ENCODE measurements around the gene KTN1.

Gene KTN1

DNA sequence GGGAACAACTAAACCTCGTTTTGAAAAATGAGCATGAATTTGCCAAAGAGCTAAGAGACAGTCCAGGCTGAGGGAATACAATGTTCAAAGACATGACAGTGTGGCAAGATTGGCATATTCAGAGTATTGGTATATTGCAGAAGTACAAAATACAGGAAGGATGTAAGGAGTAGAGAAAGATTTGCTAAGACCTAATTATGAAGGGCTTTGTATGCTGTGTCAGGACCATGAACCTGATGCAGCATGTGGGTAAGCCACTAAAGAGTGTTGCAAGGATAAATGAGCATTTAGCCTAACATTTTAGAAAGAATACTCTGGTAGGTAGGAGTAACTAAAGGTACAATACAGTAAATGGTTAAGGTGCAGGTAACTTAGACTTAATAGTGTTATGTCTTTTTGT lies 65.1 kb downstream of the KTN1 start:
- peaks cover 19% of the 10 kb centered on the region for H3K4me1 ChIP-seq (ENCODE audit: control insufficient read depth, insufficient read depth, low read length)
- no peaks in the 10 kb centered on the region for H3K9me3 ChIP-seq (ENCODE audit: control insufficient read depth, insufficient read depth, low read depth, low read length)
- no peak overlapping the region for H3K9ac ChIP-seq (ENCODE audit: low read length)
- peaks cover 79% of the 10 kb centered on the region for H3K36me3 ChIP-seq (ENCODE audit: control insufficient read depth, insufficient read depth, low read length)
- no peaks in the 10 kb centered on the region for H3K27me3 ChIP-seq (ENCODE audit: control insufficient read depth, insufficient read depth, low read length)
- H3K27ac ChIP-seq (ENCODE audit: low read depth, low read length), result no peak overlapping the region
- no peak overlapping the region for H3K4me3 ChIP-seq (ENCODE audit: low read depth, low read length)

DNA sequence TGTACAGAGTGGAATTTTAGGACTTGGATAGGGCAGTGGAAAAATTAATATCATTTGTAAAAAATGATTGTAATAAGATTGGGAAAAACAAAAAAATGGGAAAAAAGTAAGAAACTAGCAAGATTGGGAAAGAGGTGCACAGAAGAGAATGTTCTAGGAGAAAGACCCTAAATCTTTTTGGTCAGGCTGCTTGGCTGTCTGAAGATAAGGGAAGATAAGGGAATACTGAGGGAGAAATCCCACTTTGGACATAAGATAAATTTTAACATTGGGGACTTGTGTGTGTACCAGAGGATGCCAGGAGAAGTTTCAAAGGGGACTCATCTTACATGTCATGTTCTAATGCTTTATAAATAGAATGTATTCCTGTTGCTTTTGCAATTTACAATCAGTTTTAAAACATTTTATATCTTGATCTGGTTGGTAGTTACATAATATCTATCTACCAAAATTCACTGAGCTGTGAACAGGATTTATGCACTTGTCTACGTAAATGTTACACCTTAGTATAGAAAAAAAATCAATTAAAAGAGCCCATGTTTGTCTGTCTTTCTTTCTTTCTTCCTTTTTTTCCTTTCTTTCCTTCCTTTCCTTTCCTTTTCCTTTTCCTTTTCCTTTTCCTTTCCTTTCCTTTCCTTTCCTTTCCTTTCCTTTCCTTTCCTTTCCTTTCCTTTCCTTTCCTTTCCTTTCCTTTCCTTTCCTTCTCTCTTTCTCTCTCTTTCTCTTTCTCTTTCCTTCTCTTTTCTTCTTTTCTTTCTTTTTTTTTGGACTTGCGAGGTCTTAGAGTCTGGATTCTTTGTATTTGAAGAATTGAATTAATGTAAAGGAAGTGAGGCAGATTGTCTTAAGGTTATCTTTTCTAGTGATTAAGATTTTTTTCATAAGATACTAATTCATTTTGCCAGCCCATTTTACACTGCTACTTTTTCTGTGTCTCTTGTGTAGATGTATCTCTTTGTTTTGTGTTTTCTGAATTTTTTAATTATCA lies 66.1 kb downstream of the KTN1 start:
- Histone ChIP-seq H3K27me3 (ENCODE audit: control insufficient read depth, insufficient read depth, low read length) (no peaks in the 10 kb centered on the region), H3K4me3 (ENCODE audit: low read depth, low read length) (no peak overlapping the region), H3K9ac (ENCODE audit: low read length) (no peak overlapping the region), H3K36me3 (ENCODE audit: control insufficient read depth, insufficient read depth, low read length) (peaks cover 78% of the 10 kb centered on the region), H3K9me3 (ENCODE audit: control insufficient read depth, insufficient read depth, low read depth, low read length) (no peaks in the 10 kb centered on the region), H3K27ac (ENCODE audit: low read depth, low read length) (no peak overlapping the region), H3K4me1 (ENCODE audit: control insufficient read depth, insufficient read depth, low read length) (peaks cover 16% of the 10 kb centered on the region)

DNA sequence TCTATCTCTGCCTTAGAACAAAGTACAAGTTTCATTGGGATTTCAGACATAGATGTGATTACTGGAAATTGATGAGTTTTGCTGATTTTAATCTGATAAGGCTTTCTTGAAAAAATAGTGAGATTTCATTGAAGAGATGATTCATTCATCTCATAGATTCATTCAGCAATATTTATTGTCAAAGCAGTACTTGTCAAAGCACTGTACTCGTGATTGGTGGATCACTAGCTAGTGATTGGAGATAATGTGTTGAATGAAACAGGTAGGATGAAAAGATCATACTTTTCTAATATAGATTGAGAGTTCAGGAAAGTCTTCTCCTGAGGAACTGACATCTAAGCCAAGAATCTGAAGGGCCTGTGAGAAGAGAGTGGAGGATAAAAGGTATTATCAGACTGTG lies 71.0 kb downstream of the KTN1 start:
- no peak overlapping the region for H3K9ac ChIP-seq (ENCODE audit: low read length)
- no peaks in the 10 kb centered on the region for H3K9me3 ChIP-seq (ENCODE audit: control insufficient read depth, insufficient read depth, low read depth, low read length)
- H3K36me3 ChIP-seq (ENCODE audit: control insufficient read depth, insufficient read depth, low read length), result peaks cover 82% of the 10 kb centered on the region
- H3K4me1 ChIP-seq (ENCODE audit: control insufficient read depth, insufficient read depth, low read length), result no peaks in the 10 kb centered on the region
- H3K27me3 ChIP-seq (ENCODE audit: control insufficient read depth, insufficient read depth, low read length), result no peaks in the 10 kb centered on the region
- no peak overlapping the region for H3K4me3 ChIP-seq (ENCODE audit: low read depth, low read length)
- no peak overlapping the region for H3K27ac ChIP-seq (ENCODE audit: low read depth, low read length)

DNA sequence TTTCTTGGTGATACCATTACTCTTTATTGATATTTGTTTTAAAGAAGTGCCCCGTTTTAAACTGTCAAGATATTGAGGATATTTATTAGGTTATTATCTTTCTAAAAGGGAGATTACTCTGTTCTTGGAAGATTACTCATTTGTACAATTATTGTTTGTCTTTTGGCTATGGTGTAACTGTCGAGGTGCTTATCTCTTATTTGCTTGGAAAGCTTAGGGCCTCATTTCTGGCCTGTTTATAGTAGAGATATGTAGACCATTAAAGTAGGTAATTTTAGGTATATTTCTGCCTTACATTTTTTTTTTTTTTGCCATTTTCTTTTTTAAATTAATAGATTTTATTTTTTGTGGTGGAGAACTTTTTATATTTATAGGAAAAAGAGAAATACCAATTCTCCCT lies 74.2 kb downstream of the KTN1 start:
- no peaks in the 10 kb centered on the region for H3K4me1 ChIP-seq (ENCODE audit: control insufficient read depth, insufficient read depth, low read length)
- no peaks in the 10 kb centered on the region for H3K9me3 ChIP-seq (ENCODE audit: control insufficient read depth, insufficient read depth, low read depth, low read length)
- no peak overlapping the region for H3K27ac ChIP-seq (ENCODE audit: low read depth, low read length)
- peaks cover 94% of the 10 kb centered on the region for H3K36me3 ChIP-seq (ENCODE audit: control insufficient read depth, insufficient read depth, low read length)
- H3K27me3 ChIP-seq (ENCODE audit: control insufficient read depth, insufficient read depth, low read length), result no peaks in the 10 kb centered on the region
- no peak overlapping the region for H3K4me3 ChIP-seq (ENCODE audit: low read depth, low read length)
- no peak overlapping the region for H3K9ac ChIP-seq (ENCODE audit: low read length)

DNA sequence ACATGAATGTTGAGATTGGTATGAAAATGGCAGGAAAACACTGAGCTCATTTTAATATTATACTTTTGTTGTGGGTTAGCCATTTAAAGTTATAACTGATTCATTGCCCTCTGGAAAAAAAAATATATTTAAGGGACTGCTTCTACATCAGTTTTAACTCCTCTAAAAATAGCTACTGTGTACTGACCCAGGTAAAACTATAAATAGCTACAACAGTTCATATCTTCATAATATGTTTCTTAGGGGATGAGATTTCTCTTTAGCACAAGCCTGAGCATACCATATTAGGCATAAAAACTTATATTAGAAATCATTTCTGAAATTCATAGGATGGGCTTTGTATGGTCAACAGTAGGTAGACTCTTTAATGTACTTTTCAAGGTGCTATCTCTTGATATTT lies 81.0 kb downstream of the KTN1 start:
- Histone ChIP-seq H3K36me3 (ENCODE audit: control insufficient read depth, insufficient read depth, low read length) (peaks cover 81% of the 10 kb centered on the region), H3K9ac (ENCODE audit: low read length) (no peak overlapping the region), H3K27me3 (ENCODE audit: control insufficient read depth, insufficient read depth, low read length) (no peaks in the 10 kb centered on the region), H3K4me1 (ENCODE audit: control insufficient read depth, insufficient read depth, low read length) (no peaks in the 10 kb centered on the region), H3K9me3 (ENCODE audit: control insufficient read depth, insufficient read depth, low read depth, low read length) (no peaks in the 10 kb centered on the region), H3K4me3 (ENCODE audit: low read depth, low read length) (no peak overlapping the region), H3K27ac (ENCODE audit: low read depth, low read length) (no peak overlapping the region)

DNA sequence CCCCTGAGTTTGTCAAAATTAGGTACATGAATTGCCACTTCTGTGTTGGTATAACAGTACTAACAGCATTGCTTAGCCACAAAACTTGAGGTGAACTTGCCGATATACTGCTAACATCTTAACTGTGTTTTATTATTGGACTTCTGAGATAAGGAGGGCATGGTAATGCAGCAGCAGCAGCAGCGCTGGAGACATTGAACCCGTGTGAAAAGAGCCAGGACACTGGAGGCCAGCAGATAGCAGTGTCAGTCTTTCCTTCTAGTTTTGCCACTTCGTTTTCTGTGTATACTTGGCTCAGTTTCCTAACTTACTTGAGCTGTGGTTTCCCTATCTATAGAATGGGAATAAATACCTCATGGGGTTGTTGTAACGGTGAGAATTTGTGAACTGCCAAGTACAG lies 82.7 kb downstream of the KTN1 start:
- Histone ChIP-seq H3K27me3 (ENCODE audit: control insufficient read depth, insufficient read depth, low read length) (no peaks in the 10 kb centered on the region), H3K9ac (ENCODE audit: low read length) (no peak overlapping the region), H3K36me3 (ENCODE audit: control insufficient read depth, insufficient read depth, low read length) (peaks cover 71% of the 10 kb centered on the region), H3K4me3 (ENCODE audit: low read depth, low read length) (no peak overlapping the region), H3K4me1 (ENCODE audit: control insufficient read depth, insufficient read depth, low read length) (no peaks in the 10 kb centered on the region), H3K9me3 (ENCODE audit: control insufficient read depth, insufficient read depth, low read depth, low read length) (no peaks in the 10 kb centered on the region), H3K27ac (ENCODE audit: low read depth, low read length) (no peak overlapping the region)

DNA sequence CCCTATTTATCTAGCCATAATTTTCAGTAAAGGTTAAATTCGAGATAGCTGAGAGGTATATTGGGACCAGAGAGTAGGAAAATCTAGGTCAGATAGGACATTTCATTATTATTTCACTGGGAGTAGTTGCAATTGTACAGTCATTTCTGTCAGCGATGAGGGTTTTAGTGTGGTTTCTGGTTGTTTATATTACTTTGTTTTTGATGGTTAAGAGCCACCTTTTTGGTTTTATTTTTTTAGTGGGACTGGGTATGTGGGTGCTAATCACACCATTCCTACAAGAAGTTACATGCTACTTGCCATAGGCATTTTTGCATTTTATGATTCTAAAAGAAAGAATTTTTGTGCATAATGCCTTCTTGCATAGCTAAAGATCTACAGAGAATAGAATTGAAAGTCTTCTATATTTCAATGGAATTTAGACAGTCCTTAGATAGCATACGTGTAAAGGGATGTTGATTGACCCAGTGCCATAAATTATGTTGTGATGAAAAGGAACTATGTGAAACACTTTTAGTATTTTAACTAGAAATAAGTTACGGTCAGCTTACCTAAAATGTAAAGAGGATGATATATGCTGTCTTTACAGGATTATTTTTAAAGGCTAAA lies 85.2 kb downstream of the KTN1 start:
- Histone ChIP-seq H3K36me3 (ENCODE audit: control insufficient read depth, insufficient read depth, low read length) (peaks cover 64% of the 10 kb centered on the region), H3K27me3 (ENCODE audit: control insufficient read depth, insufficient read depth, low read length) (no peaks in the 10 kb centered on the region), H3K4me1 (ENCODE audit: control insufficient read depth, insufficient read depth, low read length) (no peaks in the 10 kb centered on the region), H3K4me3 (ENCODE audit: low read depth, low read length) (no peak overlapping the region), H3K9ac (ENCODE audit: low read length) (no peak overlapping the region), H3K27ac (ENCODE audit: low read depth, low read length) (no peak overlapping the region), H3K9me3 (ENCODE audit: control insufficient read depth, insufficient read depth, low read depth, low read length) (no peaks in the 10 kb centered on the region)

DNA sequence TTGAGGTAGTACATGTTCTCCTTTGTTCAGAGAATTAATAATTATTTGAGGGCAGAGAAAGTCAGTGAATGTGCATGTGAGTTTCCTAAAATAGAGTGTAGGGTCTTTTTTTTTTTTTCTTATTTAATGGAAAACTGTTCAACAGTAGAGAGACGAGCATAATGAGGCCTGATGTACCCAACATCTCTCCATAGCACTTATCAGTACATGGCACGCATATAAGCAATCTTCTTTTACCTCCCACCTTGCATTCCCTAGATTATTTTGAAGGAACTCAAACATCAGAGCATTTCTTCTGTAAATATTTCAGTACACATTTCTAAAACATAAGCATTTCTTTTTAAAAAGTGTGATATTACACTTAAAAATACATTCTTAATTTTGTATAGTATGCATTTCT lies 87.8 kb downstream of the KTN1 start:
- H3K4me3 ChIP-seq (ENCODE audit: low read depth, low read length), result no peak overlapping the region

DNA sequence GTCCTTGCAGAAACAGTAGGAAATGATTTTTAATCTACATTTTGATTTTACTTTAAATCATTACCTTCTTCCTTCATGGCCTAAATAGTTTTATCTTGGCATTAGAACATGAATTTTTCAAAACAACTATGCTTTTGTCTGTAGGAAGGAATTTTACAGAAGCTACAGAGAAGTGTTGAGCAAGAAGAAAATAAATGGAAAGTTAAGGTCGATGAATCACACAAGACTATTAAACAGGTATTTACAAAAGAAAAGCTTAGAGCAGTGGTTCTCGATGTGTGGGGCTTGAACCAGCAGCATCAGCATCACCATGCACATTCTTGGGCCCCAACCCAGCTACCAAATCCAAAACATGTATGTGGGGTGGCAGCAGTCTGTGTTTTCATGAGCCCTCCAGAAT lies 91.6 kb downstream of the KTN1 start:
- Histone ChIP-seq H3K36me3 (ENCODE audit: control insufficient read depth, insufficient read depth, low read length) (peaks cover 86% of the 10 kb centered on the region), H3K27ac (ENCODE audit: low read depth, low read length) (no peak overlapping the region), H3K9ac (ENCODE audit: low read length) (no peak overlapping the region), H3K9me3 (ENCODE audit: control insufficient read depth, insufficient read depth, low read depth, low read length) (no peaks in the 10 kb centered on the region), H3K4me1 (ENCODE audit: control insufficient read depth, insufficient read depth, low read length) (no peaks in the 10 kb centered on the region), H3K4me3 (ENCODE audit: low read depth, low read length) (no peak overlapping the region), H3K27me3 (ENCODE audit: control insufficient read depth, insufficient read depth, low read length) (no peaks in the 10 kb centered on the region)

More for the DNA sequence above, 87.8 kb downstream of the KTN1 start:
- Histone ChIP-seq H3K27ac (ENCODE audit: low read depth, low read length) (no peak overlapping the region), H3K9ac (ENCODE audit: low read length) (no peak overlapping the region), H3K9me3 (ENCODE audit: control insufficient read depth, insufficient read depth, low read depth, low read length) (no peaks in the 10 kb centered on the region), H3K4me1 (ENCODE audit: control insufficient read depth, insufficient read depth, low read length) (no peaks in the 10 kb centered on the region), H3K36me3 (ENCODE audit: control insufficient read depth, insufficient read depth, low read length) (peaks cover 69% of the 10 kb centered on the region), H3K27me3 (ENCODE audit: control insufficient read depth, insufficient read depth, low read length) (no peaks in the 10 kb centered on the region)

DNA sequence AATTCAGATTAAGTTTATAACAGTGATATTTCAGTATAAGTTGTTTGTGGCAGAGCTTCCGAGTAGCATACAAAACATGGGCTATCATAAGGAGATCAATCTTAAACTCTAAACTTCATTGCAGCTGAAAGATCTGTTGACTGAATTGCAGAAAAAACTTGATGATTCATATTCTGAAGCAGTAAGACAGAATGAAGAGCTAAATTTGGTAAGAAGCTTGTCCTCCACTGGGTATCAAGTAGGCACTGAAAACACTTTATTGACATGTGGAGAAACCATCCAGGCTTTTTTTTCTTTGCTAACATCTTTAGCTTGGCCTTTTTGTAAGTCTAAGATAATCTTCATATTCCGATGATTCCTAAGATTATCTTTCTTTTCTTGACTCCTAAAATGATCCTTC lies 93.0 kb downstream of the KTN1 start:
- no peaks in the 10 kb centered on the region for H3K27me3 ChIP-seq (ENCODE audit: control insufficient read depth, insufficient read depth, low read length)

DNA sequence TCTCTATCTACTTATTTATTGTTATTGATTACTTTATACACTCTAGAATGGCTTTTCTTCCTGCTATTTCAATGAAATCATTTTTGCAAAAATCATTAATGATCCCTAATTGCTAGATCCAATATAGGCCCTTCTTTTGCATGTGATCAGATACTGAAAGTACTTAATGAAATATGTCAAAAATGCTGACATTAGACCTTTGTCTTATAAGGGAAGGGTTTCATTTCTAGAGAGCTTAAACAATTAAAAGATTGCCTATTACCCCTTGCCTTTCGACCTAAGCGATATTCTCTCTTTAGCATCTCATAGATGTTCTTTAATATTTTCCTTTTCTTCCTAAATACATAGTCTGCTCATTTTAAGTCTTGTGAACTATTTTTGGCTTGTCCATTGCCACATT lies 101.1 kb downstream of the KTN1 start:
- peaks cover 92% of the 10 kb centered on the region for H3K36me3 ChIP-seq (ENCODE audit: control insufficient read depth, insufficient read depth, low read length)
- no peak overlapping the region for H3K4me3 ChIP-seq (ENCODE audit: low read depth, low read length)
- no peaks in the 10 kb centered on the region for H3K27me3 ChIP-seq (ENCODE audit: control insufficient read depth, insufficient read depth, low read length)

More for the DNA sequence above, 93.0 kb downstream of the KTN1 start:
- H3K9ac ChIP-seq (ENCODE audit: low read length), result no peak overlapping the region
- H3K27ac ChIP-seq (ENCODE audit: low read depth, low read length), result no peak overlapping the region
- H3K4me3 ChIP-seq (ENCODE audit: low read depth, low read length), result no peak overlapping the region
- H3K9me3 ChIP-seq (ENCODE audit: control insufficient read depth, insufficient read depth, low read depth, low read length), result no peaks in the 10 kb centered on the region
- H3K4me1 ChIP-seq (ENCODE audit: control insufficient read depth, insufficient read depth, low read length), result no peaks in the 10 kb centered on the region
- H3K36me3 ChIP-seq (ENCODE audit: control insufficient read depth, insufficient read depth, low read length), result peaks cover 85% of the 10 kb centered on the region

More for the DNA sequence above, 101.1 kb downstream of the KTN1 start:
- Histone ChIP-seq H3K4me1 (ENCODE audit: control insufficient read depth, insufficient read depth, low read length) (no peaks in the 10 kb centered on the region), H3K27ac (ENCODE audit: low read depth, low read length) (no peak overlapping the region), H3K9me3 (ENCODE audit: control insufficient read depth, insufficient read depth, low read depth, low read length) (peaks cover 7% of the 10 kb centered on the region; the same call in 1 of the 2 replicates), H3K9ac (ENCODE audit: low read length) (no peak overlapping the region)
